B cell (primary cell): ENCODE measurements around the gene ENDOV. TPM values are rescaled to one million over a fixed set of nuclear protein-coding genes. Genes with fewer than 3 reads are reported as not detected.

Experiments used
- ATAC-seq: fragments of 200-7000 bp; cut with Tn5 transposase; one replicate; pipeline ENCODE4 v1.10.0; 2021; ENCODE audit warnings: low read depth, mild to moderate bottlenecking, moderate number of reproducible peaks, moderate library complexity
- CTCF ChIA-PET: fragments of 350-600 bp; sonication (Branson Sonifier 250); formaldehyde crosslinking; loops from one replicate; lab custom pipeline; 2021; ENCODE audit warnings: antibody characterized with exemption, inconsistent platforms; lab: Charles Lee
- POLR2A ChIA-PET: fragments of 350-600 bp; sonication (Branson Sonifier 250); formaldehyde crosslinking; loops from one replicate; lab custom pipeline; 2021; ENCODE audit warnings: antibody characterized with exemption; lab: Charles Lee
- DNase-seq: peaks from one replicate; pipeline ENCODE4 v3.0.0; 2013
- H2AFZ ChIP-seq: 2 replicates; pipeline ENCODE4 v1.6.1; 2012; ENCODE audit warnings: mild to moderate bottlenecking, low read depth, low read length; ENCODE audit not compliant: insufficient read depth, poor library complexity, severe bottlenecking
- H3K27ac ChIP-seq, 2 donors: 1 replicate in 1 of 2; 2 replicates in 1 of 2; pipeline ENCODE4 v1.5.1; 2012 to 2013; ENCODE audit warnings: low read length in 2 of 2, mild to moderate bottlenecking in 2 of 2, moderate library complexity in 1 of 2
- H3K27me3 ChIP-seq, 4 experiments: fragments of 200-600 bp in 1 of 4; sonication (generic) in 1 of 4; replicated peaks in 1 of 4; 1 replicate in 2 of 4; 2 replicates in 2 of 4; pipeline versions ENCODE4 v1.6.1 to v1.7.0; 2013 to 2016; ENCODE audit warnings: low read length in 3 of 4, mild to moderate bottlenecking in 2 of 4, mixed read lengths in 1 of 4, moderate library complexity in 1 of 4; ENCODE audit not compliant: insufficient read depth in 4 of 4, control insufficient read depth in 3 of 4; ENCODE audit errors: control extremely low read depth in 1 of 4
- H3K36me3 ChIP-seq, 2 experiments: replicated peaks in 1 of 2; 1 replicate in 1 of 2; 2 replicates in 1 of 2; pipeline versions ENCODE4 v1.6.1 to v1.7.1; 2013; ENCODE audit warnings: low read length in 1 of 2; ENCODE audit not compliant: insufficient read depth in 2 of 2, control insufficient read depth in 1 of 2; ENCODE audit errors: control extremely low read depth in 1 of 2, extremely low read depth in 1 of 2
- H3K4me1 ChIP-seq, 2 donors: fragments of 200-600 bp in 1 of 2; sonication (generic) in 1 of 2; 1 replicate in 1 of 2; 2 replicates in 1 of 2; pipeline versions ENCODE4 v1.5.1 to v1.6.1; 2013 to 2017; ENCODE audit warnings: low read length in 2 of 2; ENCODE audit not compliant: control insufficient read depth in 2 of 2, insufficient read depth in 2 of 2
- H3K4me2 ChIP-seq: replicated peaks from 2 replicates; pipeline ENCODE3; 2012; ENCODE audit warnings: mild to moderate bottlenecking, low read depth, low read length; ENCODE audit not compliant: poor library complexity, severe bottlenecking
- H3K4me3 ChIP-seq, 5 experiments: fragments of 200-600 bp in 1 of 5; sonication (generic) in 1 of 5; 1 replicate in 3 of 5; 2 replicates in 2 of 5; pipeline versions ENCODE4 v1.5.1 to v1.7.0; 2011 to 2016; ENCODE audit warnings: low read length in 4 of 5, mild to moderate bottlenecking in 4 of 5, low read depth in 2 of 5, control low read depth in 1 of 5, moderate library complexity in 1 of 5; ENCODE audit not compliant: insufficient read depth in 1 of 5; ENCODE audit errors: control extremely low read depth in 1 of 5, extremely low read depth in 1 of 5
- H3K79me2 ChIP-seq: fragments of 200-600 bp; sonication (generic); one replicate; pipeline ENCODE4 v1.6.0; 2016; ENCODE audit warnings: low read length; ENCODE audit not compliant: control insufficient read depth, insufficient read depth
- H3K9ac ChIP-seq: fragments of 200-600 bp; sonication (generic); 2 replicates; pipeline ENCODE4 v1.6.1; 2017; ENCODE audit warnings: mild to moderate bottlenecking, low read length, moderate library complexity
- H3K9me3 ChIP-seq, 3 donors: one replicate each; pipeline versions ENCODE4 v1.6.1 to v1.7.1; 2013; ENCODE audit warnings: low read length in 2 of 3; ENCODE audit not compliant: control insufficient read depth in 2 of 3, insufficient read depth in 1 of 3; ENCODE audit errors: control extremely low read depth in 1 of 3
- H4K20me1 ChIP-seq: 2 replicates; pipeline ENCODE4 v1.6.0; 2012; ENCODE audit warnings: mild to moderate bottlenecking, low read length; ENCODE audit not compliant: insufficient read depth, control insufficient read depth, poor library complexity, severe bottlenecking
- H3K27ac Mint-ChIP-seq: one replicate; pipeline ENCODE4 v1.8.0; 2021; ENCODE audit warnings: mixed read lengths
- H3K27me3 Mint-ChIP-seq: one replicate; pipeline ENCODE4 v1.8.0; 2021; ENCODE audit warnings: mixed read lengths
- H3K4me1 Mint-ChIP-seq: one replicate; pipeline ENCODE4 v1.8.0; 2021; ENCODE audit warnings: mixed read lengths
- H3K4me3 Mint-ChIP-seq: one replicate; pipeline ENCODE4 v1.8.0; 2021; ENCODE audit warnings: mixed read lengths
- H3K9me3 Mint-ChIP-seq: one replicate; pipeline ENCODE4 v1.8.0; 2022; ENCODE audit warnings: mixed read lengths; ENCODE audit not compliant: insufficient read depth
- CTCF ChIP-seq: fragments of 200-600 bp; IDR thresholded peaks from one replicate; pipeline ENCODE4 v1.8.0; 2022; ENCODE audit warnings: antibody characterized with exemption, mild to moderate bottlenecking
- EZH2 ChIP-seq: IDR thresholded peaks from 2 replicates; pipeline ENCODE4 v1.6.1; 2012; ENCODE audit warnings: borderline replicate concordance, low read depth, mild to moderate bottlenecking, moderate library complexity, low read length; ENCODE audit not compliant: insufficient read depth, poor library complexity, severe bottlenecking
- WGBS: methylation state at CpG from one replicate; pipeline ENCODE4 v1.1.5; 2013; ENCODE audit warnings: missing lambda C conversion rate; ENCODE audit not compliant: insufficient coverage; 5-methylcytosine and 5-hydroxymethylcytosine counted together
- intact Hi-C: fragments of 100-400 bp; cut with micrococcal nuclease; formaldehyde crosslinking; loops from one replicate; pipeline ENCODE4 v1.10.0; 2022
- polyA plus RNA-seq: library from polyadenylated mRNA; depleted of rRNA; stranded (reverse); fragments of >200 nt; gene quantifications from 2 replicates; pipeline ENCODE4 v1.2.3, GENCODE V29; 2012
- total RNA-seq, 2 donors: library from RNA; stranded (reverse); fragments of 120-200 nt in 1 of 2; gene quantifications; 1 replicate in 1 of 2; 2 replicates in 1 of 2; pipeline versions ENCODE4 v1.2.3 to v1.2.4, GENCODE V29; 2013 to 2022

Gene ENDOV
- total and polyA plus RNA-seq, 2 donors (not counting 1 experiment from before 2014, with no cell fraction given): 25.3 to 49.5 TPM

- Histone ChIP-seq H3K9me3 (peaks cover 0 to 5% (median 0%) of the 10 kb centered on the region in 3 donors), H3K27me3 (peaks cover 0 to 59% (median 20%) of the 10 kb centered on the region in 4 experiments), H3K27ac (no peak overlapping the region), H3K4me1 (peaks cover 35 to 37% of the 10 kb centered on the region in 2 donors), H3K9ac (no peak overlapping the region), H4K20me1 (no peaks in the 10 kb centered on the region), H2AFZ (no peak overlapping the region), H3K4me2 (peak overlapping the region; percentile 30), H3K4me3 (no peak overlapping the region), H3K36me3 (no peaks in the 10 kb centered on the region), H3K79me2 (no peaks in the 10 kb centered on the region)
- H3K4me1 Mint-ChIP-seq: peaks cover 21% of the 10 kb centered on the region
- TF ChIP-seq CTCF: no peak
- TF ChIP-seq EZH2: no peak
- no peak overlapping the region for H3K4me3 Mint-ChIP-seq
- DNase-seq: no peak
- POLR2A ChIA-PET: no interaction called here
- CTCF ChIA-PET: no interaction called here
- H3K9me3 Mint-ChIP-seq: no peaks in the 10 kb centered on the region
- 45% methylated on average over 7 of the region's 8 CpGs for WGBS
- ATAC-seq: no peak
- intact Hi-C loops: no loop called here
- peaks cover 68% of the 10 kb centered on the region for H3K27me3 Mint-ChIP-seq
- no peak overlapping the region for H3K27ac Mint-ChIP-seq
These were observed 57.0 kb downstream of the ENDOV start for GRCh38 chr17:80471922-80472321.

- intact Hi-C loops: no loop called here
- Mint-ChIP-seq H3K4me1 (peaks cover 21% of the 10 kb centered on the region), H3K27me3 (peaks cover 58% of the 10 kb centered on the region), H3K9me3 (no peaks in the 10 kb centered on the region), H3K27ac (no peak overlapping the region), H3K4me3 (no peak overlapping the region)
- ChIA-PET POLR2A (interaction anchor here (0.5 kb wide), 1 partner anchor 751 kb away, joined by 3 read pairs; no protein-coding TSS in a partner anchor), CTCF (interaction anchor here (1.1 kb wide), 1 partner anchor 497 kb away, joined by 3 read pairs; no protein-coding TSS in a partner anchor)
- no peak overlapping the region for H3K4me2 ChIP-seq
- DNase-seq (no peak), ATAC-seq (no peak)
- H3K79me2 ChIP-seq: no peaks in the 10 kb centered on the region
- WGBS: 89% methylated on average over 12 of the region's 12 CpGs
- H3K9me3 ChIP-seq: peaks cover 0 to 7% (median 0%) of the 10 kb centered on the region in 3 donors
- TF ChIP-seq CTCF (no peak), EZH2 (no peak)
- no peak overlapping the region for H3K4me3 ChIP-seq
- H3K9ac ChIP-seq: no peak overlapping the region
- H2AFZ ChIP-seq: no peak overlapping the region
- no peaks in the 10 kb centered on the region for H3K36me3 ChIP-seq
- H3K27me3 ChIP-seq: peaks cover 0 to 66% (median 21%) of the 10 kb centered on the region in 4 experiments
- no peak overlapping the region for H3K27ac ChIP-seq
- peaks cover 46 to 48% of the 10 kb centered on the region in 2 donors for H3K4me1 ChIP-seq
- no peaks in the 10 kb centered on the region for H4K20me1 ChIP-seq
These were observed 58.0 kb downstream of the ENDOV start for GRCh38 chr17:80472996-80473395.
